Keratinocyte (primary cell): Measurements from ENCODE around the gene ANKFN1. TPM values are rescaled to one million over a fixed set of nuclear protein-coding genes. Genes with fewer than 3 reads are reported as not detected.
"Not testable (repeated sequence)": the region's sequence is repeated elsewhere in the genome, so short reads cannot be mapped to it uniquely, and the experiment has no call there.

Source experiments
- DNase-seq: peaks from one replicate; pipeline ENCODE4 v3.0.0-alpha.2; 2011; ENCODE audit warnings: low read depth, missing footprints, low spot score
- FAIRE-seq: peaks from 2 replicates; lab custom pipeline; 2011; peaks lifted over from hg19 to GRCh38; lab: Jason Lieb, UNC
- H2AFZ ChIP-seq: 2 replicates; pipeline ENCODE4 v1.6.0; 2012; ENCODE audit warnings: low read length, control low read depth, inconsistent platforms; ENCODE audit not compliant: control insufficient read depth
- H3K27ac ChIP-seq: 2 replicates; pipeline ENCODE4 v1.5.1; 2011; ENCODE audit warnings: low read length; ENCODE audit not compliant: control insufficient read depth, insufficient read depth
- H3K27me3 ChIP-seq: 3 replicates; pipeline ENCODE4 v1.6.0; 2011; ENCODE audit warnings: low read length; ENCODE audit not compliant: control insufficient read depth, insufficient read depth; ENCODE audit errors: extremely low read depth
- H3K36me3 ChIP-seq, 2 experiments: 2 replicates in 1 of 2; 3 replicates in 1 of 2; pipeline ENCODE4 v1.5.1; 2011; ENCODE audit warnings: low read length in 2 of 2, mild to moderate bottlenecking in 1 of 2; ENCODE audit not compliant: control insufficient read depth in 2 of 2, insufficient read depth in 2 of 2; ENCODE audit errors: extremely low read depth in 1 of 2
- H3K4me1 ChIP-seq: 3 replicates; pipeline ENCODE4 v1.5.1; 2011; ENCODE audit warnings: low read length; ENCODE audit not compliant: control insufficient read depth, insufficient read depth; ENCODE audit errors: extremely low read depth
- H3K4me2 ChIP-seq: 3 replicates; pipeline ENCODE4 v1.6.0; 2011; ENCODE audit warnings: low read depth, low read length; ENCODE audit not compliant: control insufficient read depth, insufficient read depth; ENCODE audit errors: extremely low read depth
- H3K4me3 ChIP-seq, 3 experiments: fragments of 200-600 bp in 1 of 3; sonication (generic) in 1 of 3; 2 replicates in 2 of 3; 3 replicates in 1 of 3; pipeline ENCODE4 v1.5.1; 2011 to 2016; ENCODE audit warnings: low read length in 3 of 3, mild to moderate bottlenecking in 3 of 3, control low read depth in 2 of 3, inconsistent platforms in 1 of 3, low read depth in 1 of 3, mixed read lengths in 1 of 3, mixed run types in 1 of 3, moderate library complexity in 1 of 3; ENCODE audit not compliant: control insufficient read depth in 2 of 3, insufficient read depth in 2 of 3; ENCODE audit errors: extremely low read depth in 1 of 3
- H3K79me2 ChIP-seq: 2 replicates; pipeline ENCODE4 v1.6.0; 2012; ENCODE audit warnings: low read length; ENCODE audit not compliant: control insufficient read depth, insufficient read depth
- H3K9ac ChIP-seq: 3 replicates; pipeline ENCODE4 v1.6.0; 2011; ENCODE audit warnings: low read length; ENCODE audit not compliant: control insufficient read depth, insufficient read depth; ENCODE audit errors: extremely low read depth
- H3K9me1 ChIP-seq: 3 replicates; pipeline ENCODE4 v1.6.0; 2011; ENCODE audit warnings: low read length; ENCODE audit not compliant: control insufficient read depth, insufficient read depth; ENCODE audit errors: extremely low read depth
- H3K9me3 ChIP-seq: 2 replicates; pipeline ENCODE4 v1.5.1; 2012; ENCODE audit warnings: low read depth, low read length; ENCODE audit not compliant: control insufficient read depth
- H4K20me1 ChIP-seq: 3 replicates; pipeline ENCODE4 v1.6.0; 2011; ENCODE audit warnings: low read length; ENCODE audit not compliant: control insufficient read depth, insufficient read depth; ENCODE audit errors: extremely low read depth
- EZH2 ChIP-seq: IDR thresholded peaks from one replicate; pipeline ENCODE4 v1.6.1; 2012; ENCODE audit warnings: inconsistent platforms, mild to moderate bottlenecking, low read length, moderate library complexity
- dilution Hi-C: fragments of 300-500 bp; cut with MboI; formaldehyde crosslinking; loops from one replicate; pipeline ENCODE4 v1.7.0; 2020; ENCODE audit warnings: low sequenced_read_pairs; ENCODE audit not compliant: extremely low pct_ligation_motif_present
- polyA plus RNA-seq, 5 experiments: library from polyadenylated mRNA; depleted of rRNA in 3 of 5; stranded (reverse) in 3 of 5; stranded (forward) in 1 of 5; unstranded in 1 of 5; fragments of >200 nt; gene quantifications; 1 replicate in 1 of 5; 2 replicates in 3 of 5; 3 replicates in 1 of 5; pipeline versions ENCODE4 v1.2.1 to v1.2.3, GENCODE V29; 2011 to 2012; ENCODE audit warnings: missing spikeins in 2 of 5, low read depth in 1 of 5, low replicate concordance in 1 of 5
- TF ChIP-seq, protein P1 (sequence below), 3 experiments: IDR thresholded peaks in 1 of 3; conservative IDR thresholded peaks in 1 of 3; optimal IDR thresholded peaks in 1 of 3; 2 replicates in 2 of 3; 3 replicates in 1 of 3; pipeline versions ENCODE3 to v1.5.1; 2011; ENCODE audit warnings: low read length in 3 of 3, mild to moderate bottlenecking in 3 of 3, moderate library complexity in 2 of 3, control low read depth in 1 of 3, inconsistent platforms in 1 of 3; ENCODE audit not compliant: insufficient read depth in 2 of 3; ENCODE audit errors: extremely low read depth in 1 of 3

ANKFN1 gene
- polyA plus RNA-seq, 1 donor (not counting 4 experiments of a cell fraction or from before 2014, with no cell fraction given), result 0.12 TPM

DNA sequence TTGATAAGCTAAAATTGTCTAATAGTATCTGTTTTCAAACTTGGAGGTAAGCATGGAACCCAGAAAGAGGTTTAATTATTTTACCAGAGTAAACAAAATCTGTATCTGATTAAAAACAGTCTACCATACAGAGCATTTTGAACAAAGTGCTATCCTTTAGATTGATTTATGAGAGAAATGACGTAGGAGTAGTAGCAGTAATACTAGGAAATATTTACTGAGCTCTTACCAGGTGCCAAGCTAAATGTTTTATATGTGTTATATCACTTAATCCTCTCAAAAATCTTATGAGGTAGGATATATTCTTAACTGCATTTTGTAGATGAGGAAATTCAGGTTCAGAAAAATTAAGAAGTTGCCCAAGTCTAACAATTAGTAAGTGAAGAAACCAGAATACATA lies 253.8 kb downstream of the ANKFN1 start:
- Histone ChIP-seq H3K79me2 (no peaks in the 10 kb centered on the region), H3K4me2 (no peak overlapping the region), H3K4me3 (no peak overlapping the region), H4K20me1 (no peaks in the 10 kb centered on the region), H3K4me1 (no peaks in the 10 kb centered on the region), H3K27me3 (no peaks in the 10 kb centered on the region), H2AFZ (no peak overlapping the region), H3K27ac (no peak overlapping the region), H3K9me3 (no peaks in the 10 kb centered on the region), H3K36me3 (no peaks in the 10 kb centered on the region), H3K9me1 (no peaks in the 10 kb centered on the region), H3K9ac (no peak overlapping the region)
- DNase-seq, result no peak
- TF ChIP-seq, protein P1, sequence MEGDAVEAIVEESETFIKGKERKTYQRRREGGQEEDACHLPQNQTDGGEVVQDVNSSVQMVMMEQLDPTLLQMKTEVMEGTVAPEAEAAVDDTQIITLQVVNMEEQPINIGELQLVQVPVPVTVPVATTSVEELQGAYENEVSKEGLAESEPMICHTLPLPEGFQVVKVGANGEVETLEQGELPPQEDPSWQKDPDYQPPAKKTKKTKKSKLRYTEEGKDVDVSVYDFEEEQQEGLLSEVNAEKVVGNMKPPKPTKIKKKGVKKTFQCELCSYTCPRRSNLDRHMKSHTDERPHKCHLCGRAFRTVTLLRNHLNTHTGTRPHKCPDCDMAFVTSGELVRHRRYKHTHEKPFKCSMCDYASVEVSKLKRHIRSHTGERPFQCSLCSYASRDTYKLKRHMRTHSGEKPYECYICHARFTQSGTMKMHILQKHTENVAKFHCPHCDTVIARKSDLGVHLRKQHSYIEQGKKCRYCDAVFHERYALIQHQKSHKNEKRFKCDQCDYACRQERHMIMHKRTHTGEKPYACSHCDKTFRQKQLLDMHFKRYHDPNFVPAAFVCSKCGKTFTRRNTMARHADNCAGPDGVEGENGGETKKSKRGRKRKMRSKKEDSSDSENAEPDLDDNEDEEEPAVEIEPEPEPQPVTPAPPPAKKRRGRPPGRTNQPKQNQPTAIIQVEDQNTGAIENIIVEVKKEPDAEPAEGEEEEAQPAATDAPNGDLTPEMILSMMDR (optimal IDR thresholded peaks at IDR 0.05 in 1 of 3, IDR thresholded peaks at IDR 0.05 in 1 of 3, conservative IDR thresholded peaks at IDR 0.05 in 1 of 3; ENCODE audit: extremely low read depth in 1 of 3, insufficient read depth in 2 of 3, low read length in 3 of 3), result no peak
- no peak for TF ChIP-seq EZH2
- no peak for FAIRE-seq
- dilution Hi-C loops, result no loop called here

DNA sequence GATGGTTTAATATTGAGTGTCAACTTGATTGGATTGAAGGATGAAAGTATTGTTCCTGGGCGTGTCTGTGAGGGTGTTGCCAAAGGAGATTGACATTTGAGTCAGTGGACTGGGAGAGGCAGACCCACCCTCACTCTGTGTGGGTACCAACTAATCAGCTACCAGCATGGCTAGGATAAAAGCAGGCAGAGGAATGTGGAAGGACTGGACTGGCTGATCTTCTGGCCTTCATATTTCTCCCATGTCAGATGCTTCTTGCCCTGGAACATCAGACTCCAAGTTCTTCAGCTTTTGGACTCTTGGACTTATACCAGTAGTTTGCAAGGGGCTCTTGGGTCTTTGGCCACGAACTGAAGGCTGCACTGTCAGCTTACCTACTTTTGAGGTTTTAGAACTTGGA lies 259.1 kb downstream of the ANKFN1 start:
- FAIRE-seq, H2AFZ ChIP-seq, DNase-seq, H3K4me3 ChIP-seq, H4K20me1 ChIP-seq, dilution Hi-C loops, H3K36me3 ChIP-seq, H3K79me2 ChIP-seq, H3K27me3 ChIP-seq, H3K4me1 ChIP-seq, H3K27ac ChIP-seq, H3K9me1 ChIP-seq, H3K9me3 ChIP-seq, H3K9ac ChIP-seq, H3K4me2 ChIP-seq: not testable (repeated sequence)

DNA sequence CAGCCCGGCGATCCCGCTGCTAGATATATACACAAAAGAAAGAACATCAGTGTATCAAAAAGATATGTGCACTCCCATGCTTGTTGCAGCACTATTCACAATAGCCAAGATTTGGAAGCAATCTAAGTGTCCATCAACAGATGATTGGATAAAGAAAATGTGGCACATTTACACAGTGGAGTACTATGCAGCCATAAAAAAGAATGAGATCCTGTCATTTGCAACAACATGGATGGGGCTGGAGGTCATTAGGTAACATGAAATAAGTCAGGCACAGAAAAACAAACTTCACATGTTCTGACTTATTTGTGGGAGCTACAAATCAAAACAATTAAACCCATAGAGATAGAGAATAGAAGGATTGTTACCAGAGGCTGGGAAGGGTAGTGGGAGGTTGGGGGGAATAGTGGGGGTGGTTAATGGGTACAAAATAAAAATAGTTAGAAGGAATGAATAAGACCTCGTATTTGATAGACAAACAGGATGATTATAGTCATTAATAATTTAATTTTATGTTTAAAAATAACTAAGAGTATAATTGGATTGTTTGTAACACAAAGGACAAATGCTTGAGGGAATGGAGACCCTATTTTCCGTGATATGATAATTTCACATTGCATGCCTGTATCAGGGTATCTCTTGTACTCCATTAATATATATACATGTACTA lies 263.5 kb downstream of the ANKFN1 start:
- Histone ChIP-seq H3K9me1 (no peaks in the 10 kb centered on the region), H4K20me1 (no peaks in the 10 kb centered on the region), H3K4me2 (no peak overlapping the region), H3K36me3 (no peaks in the 10 kb centered on the region), H3K4me1 (no peaks in the 10 kb centered on the region), H3K79me2 (no peaks in the 10 kb centered on the region), H3K27ac (no peak overlapping the region), H3K27me3 (no peaks in the 10 kb centered on the region), H3K9ac (no peak overlapping the region), H2AFZ (no peak overlapping the region), H3K9me3 (no peaks in the 10 kb centered on the region), H3K4me3 (no peak overlapping the region)
- dilution Hi-C loops, result no loop called here
- DNase-seq (no peak), FAIRE-seq (no peak)
- no peak for TF ChIP-seq EZH2
- TF ChIP-seq, protein P1 (optimal IDR thresholded peaks at IDR 0.05 in 1 of 3, IDR thresholded peaks at IDR 0.05 in 1 of 3, conservative IDR thresholded peaks at IDR 0.05 in 1 of 3; ENCODE audit: extremely low read depth in 1 of 3, insufficient read depth in 2 of 3, low read length in 3 of 3), result no peak
